GM12874 (cell line): Measurements from ENCODE around the gene PXDN.

ENCODE experiments used
- CTCF ChIP-seq: IDR thresholded peaks from 2 replicates; pipeline ENCODE4 v1.5.1; 2011; ENCODE audit warnings: low read depth, mild to moderate bottlenecking, control low read depth, low read length, moderate library complexity; ENCODE audit not compliant: insufficient read depth

The PXDN gene

GRCh38 chr2:1648241-1649102 lies 95.8 kb downstream of the PXDN start:
- no peak for TF ChIP-seq CTCF

GRCh38 chr2:1647417-1648240 lies 96.7 kb downstream of the PXDN start:
- no peak for TF ChIP-seq CTCF

GRCh38 chr2:1645761-1646476 lies 98.4 kb downstream of the PXDN start:
- TF ChIP-seq CTCF, result no peak

- no peak for TF ChIP-seq CTCF
Observed at GRCh38 chr2:1644427-1644826, 99.9 kb downstream of the PXDN start.

GRCh38 chr2:1642993-1643619 lies 101.2 kb downstream of the PXDN start:
- TF ChIP-seq CTCF, result no peak

- no peak for TF ChIP-seq CTCF
Observed at GRCh38 chr2:1642066-1642861, 102.1 kb downstream of the PXDN start.
